Measurements from ENCODE around the gene LDHA.

Gene LDHA

GRCh38 chr11:18365741-18366140, 28.6 kb upstream of the LDHA start:
- no peak for DNase-seq (ENCODE audit: low spot score)
- in situ Hi-C loops (cut with MboI; ENCODE audit: low sequenced_read_pairs, unreplicated experiment), result no loop called here
- no peak for TF ChIP-seq CTCF (IDR thresholded peaks at IDR 0.05; ENCODE audit: borderline replicate concordance, control extremely low read depth, extremely low read depth, insufficient read depth, missing control alignments)

DNA sequence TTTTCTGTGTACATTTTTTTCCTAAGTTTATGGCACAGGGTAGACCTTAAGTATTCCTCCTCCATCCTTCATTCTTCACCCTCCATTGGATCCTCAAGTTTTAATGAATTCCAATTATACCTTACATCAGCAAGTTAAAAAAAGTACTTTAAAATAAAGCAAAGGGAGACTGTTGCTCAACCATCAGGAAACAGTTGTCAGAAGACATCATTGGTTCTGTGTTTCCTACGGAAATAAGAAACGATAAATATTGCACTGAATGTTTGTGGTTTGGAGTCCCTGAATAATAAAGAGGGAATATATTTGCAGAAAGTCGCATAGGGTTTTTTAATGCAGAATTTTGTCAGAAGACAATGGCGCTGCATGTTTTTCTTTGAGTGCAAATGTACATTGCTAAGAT, 28.1 kb upstream of the LDHA start:
- in situ Hi-C loops (cut with MboI; ENCODE audit: low sequenced_read_pairs, unreplicated experiment), result no loop called here

GRCh38 chr11:18367431-18367830, 26.9 kb upstream of the LDHA start:
- in situ Hi-C loops (cut with MboI; ENCODE audit: low sequenced_read_pairs, unreplicated experiment), result no loop called here

More for the DNA sequence above, 28.1 kb upstream of the LDHA start:
- DNase-seq (ENCODE audit: low spot score), result no peak
- TF ChIP-seq CTCF (IDR thresholded peaks at IDR 0.05; ENCODE audit: borderline replicate concordance, control extremely low read depth, extremely low read depth, insufficient read depth, missing control alignments), result no peak

GRCh38 chr11:18368221-18368620, 26.1 kb upstream of the LDHA start:
- DNase-seq (ENCODE audit: low spot score), result no peak
- in situ Hi-C loops (cut with MboI; ENCODE audit: low sequenced_read_pairs, unreplicated experiment), result no loop called here
- TF ChIP-seq CTCF (IDR thresholded peaks at IDR 0.05; ENCODE audit: borderline replicate concordance, control extremely low read depth, extremely low read depth, insufficient read depth, missing control alignments), result no peak

More at GRCh38 chr11:18367431-18367830, 26.9 kb upstream of the LDHA start:
- DNase-seq (ENCODE audit: low spot score), result no peak
- TF ChIP-seq CTCF (IDR thresholded peaks at IDR 0.05; ENCODE audit: borderline replicate concordance, control extremely low read depth, extremely low read depth, insufficient read depth, missing control alignments), result no peak

DNA sequence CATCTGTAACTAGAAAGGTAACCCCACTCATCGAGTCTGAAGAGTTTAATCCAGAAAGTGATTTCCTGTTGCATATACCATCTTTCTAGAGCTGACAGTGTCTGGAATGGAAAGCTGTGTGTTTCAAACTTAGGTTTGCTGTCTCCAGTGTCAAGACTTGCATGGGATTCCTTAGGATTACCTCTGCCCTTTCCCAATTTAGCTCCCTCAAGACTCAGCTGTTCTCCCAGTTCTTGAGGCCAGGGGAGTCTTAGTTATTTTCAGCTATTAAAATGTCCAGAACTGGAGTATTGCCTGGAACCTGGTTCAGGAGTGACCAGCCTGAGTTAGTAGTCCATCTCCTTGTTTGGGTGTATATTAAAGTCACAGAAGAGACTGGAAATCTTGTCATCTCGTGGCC, 25.0 kb upstream of the LDHA start:
- in situ Hi-C loops (cut with MboI; ENCODE audit: low sequenced_read_pairs, unreplicated experiment), result no loop called here
- TF ChIP-seq CTCF (IDR thresholded peaks at IDR 0.05; ENCODE audit: borderline replicate concordance, control extremely low read depth, extremely low read depth, insufficient read depth, missing control alignments), result no peak
- DNase-seq (ENCODE audit: low spot score), result no peak

DNA sequence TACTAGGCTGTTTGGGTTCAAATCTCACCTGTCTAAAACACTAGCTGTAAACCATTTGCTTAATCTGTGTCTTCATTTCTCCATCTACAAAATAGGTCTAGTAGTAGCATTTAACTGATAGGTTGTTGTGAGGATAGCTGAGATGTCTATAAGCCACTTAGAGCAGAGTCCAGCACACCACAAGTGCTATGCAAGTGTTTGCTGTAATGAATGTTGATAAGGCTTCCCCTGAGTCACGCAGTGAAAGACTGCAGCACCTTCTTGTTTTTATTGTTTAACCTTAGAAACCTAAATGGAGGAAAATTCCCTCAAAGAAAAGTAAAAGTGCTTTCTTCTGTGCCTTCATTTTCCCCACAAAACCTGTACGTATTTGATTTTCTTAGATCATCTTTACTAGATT, 23.1 kb upstream of the LDHA start:
- in situ Hi-C loops (cut with MboI; ENCODE audit: low sequenced_read_pairs, unreplicated experiment), result no loop called here
- TF ChIP-seq CTCF (IDR thresholded peaks at IDR 0.05; ENCODE audit: borderline replicate concordance, control extremely low read depth, extremely low read depth, insufficient read depth, missing control alignments), result no peak
- DNase-seq (ENCODE audit: low spot score), result no peak

- in situ Hi-C loops (cut with MboI; ENCODE audit: low sequenced_read_pairs, unreplicated experiment), result no loop called here
- DNase-seq (ENCODE audit: low spot score), result no peak
- no peak for TF ChIP-seq CTCF (IDR thresholded peaks at IDR 0.05; ENCODE audit: borderline replicate concordance, control extremely low read depth, extremely low read depth, insufficient read depth, missing control alignments)
These were observed 22.2 kb upstream of the LDHA start for GRCh38 chr11:18372201-18372600.

All from GM13976 (cell line).